Breast epithelium (tissue), 4 donors: ENCODE measurements around the gene PLXNA2. TPM values are rescaled to one million over a fixed set of nuclear protein-coding genes. Genes with fewer than 3 reads are reported as not detected.

Experiments
- DNase-seq, 2 donors: peaks; one replicate each; pipeline ENCODE4 v3.0.0-alpha.2; 2019; ENCODE audit warnings: low spot score in 2 of 2
- H3K27ac ChIP-seq, 2 donors: fragments of 200-600 bp; sonication (generic) in 1 of 2; one replicate each; pipeline ENCODE4 v1.5.1; 2016 to 2019; ENCODE audit warnings: mild to moderate bottlenecking in 1 of 2
- H3K27me3 ChIP-seq, 2 donors: fragments of 200-600 bp; sonication (generic) in 1 of 2; one replicate each; pipeline versions ENCODE4 v1.5.1 to v1.6.0; 2017 to 2019; ENCODE audit warnings: control low read depth in 1 of 2, mild to moderate bottlenecking in 1 of 2
- H3K36me3 ChIP-seq: fragments of 200-600 bp; one replicate; pipeline ENCODE4 v1.5.1; 2019
- H3K4me1 ChIP-seq, 2 donors: fragments of 200-600 bp; sonication (generic); one replicate each; pipeline ENCODE4 v1.5.1; 2016 to 2019; ENCODE audit warnings: control low read depth in 1 of 2
- H3K4me3 ChIP-seq, 3 donors: fragments of 200-600 bp; sonication (generic); 1 replicate in 2 of 3; 2 replicates in 1 of 3; pipeline ENCODE4 v1.5.1; 2016 to 2019; ENCODE audit warnings: mild to moderate bottlenecking in 3 of 3, moderate library complexity in 2 of 3
- H3K9me3 ChIP-seq, 2 donors: fragments of 200-600 bp; sonication (generic) in 1 of 2; one replicate each; pipeline ENCODE4 v1.5.1; 2016 to 2019; ENCODE audit warnings: control low read depth in 1 of 2
- CTCF ChIP-seq, 3 donors: fragments of 450-650 bp; IDR thresholded peaks; one replicate each; pipeline ENCODE4 v1.5.1; 2016 to 2017; ENCODE audit warnings: antibody characterized with exemption in 3 of 3, mild to moderate bottlenecking in 3 of 3, moderate library complexity in 3 of 3
- POLR2A ChIP-seq: fragments of 450-650 bp; IDR thresholded peaks from one replicate; pipeline ENCODE4 v1.6.1; 2016; ENCODE audit warnings: antibody characterized with exemption, mild to moderate bottlenecking, moderate library complexity
- POLR2AphosphoS5 ChIP-seq, 3 donors: sonication (generic); formaldehyde crosslinking; IDR thresholded peaks; one replicate each; pipeline ENCODE4 v1.6.1; 2017; ENCODE audit warnings: antibody characterized with exemption in 3 of 3
- intact Hi-C: fragments of 100-400 bp; cut with DNase I; formaldehyde crosslinking; loops from one replicate; pipeline ENCODE4 v1.15.1; 2023; ENCODE audit warnings: low total_unique reads
- total RNA-seq, 3 donors: library from RNA; depleted of rRNA; stranded (reverse); fragments of >200 nt; gene quantifications; one replicate each; pipeline ENCODE4 v1.1.0, GENCODE V29; 2016

PLXNA2 gene
- total RNA-seq, 3 donors from 2014 or later, result 11.3 to 18.2 (median 11.5) TPM

GRCh38 chr1:208150833-208151458 is 93.2 kb downstream of the PLXNA2 start:
- intact Hi-C loops, result no loop called here
- DNase-seq, result no peak
- H3K9me3 ChIP-seq, result no peaks in the 10 kb centered on the region
- H3K36me3 ChIP-seq, result no peaks in the 10 kb centered on the region
- TF ChIP-seq POLR2AphosphoS5 (IDR thresholded peaks at IDR 0.05) (no peak), POLR2A (no peak), CTCF (IDR thresholded peaks at IDR 0.05) (no peak)
- H3K4me1 ChIP-seq, result no peaks in the 10 kb centered on the region
- no peak overlapping the region for H3K27ac ChIP-seq
- no peaks in the 10 kb centered on the region for H3K27me3 ChIP-seq
- H3K4me3 ChIP-seq, result no peak overlapping the region

- no peaks in the 10 kb centered on the region for H3K36me3 ChIP-seq
- no peaks in the 10 kb centered on the region for H3K4me1 ChIP-seq
- intact Hi-C loops, result no loop called here
- TF ChIP-seq POLR2AphosphoS5 (IDR thresholded peaks at IDR 0.05) (no peak), POLR2A (no peak), CTCF (IDR thresholded peaks at IDR 0.05) (no peak)
- no peak overlapping the region for H3K27ac ChIP-seq
- no peak for DNase-seq
- no peaks in the 10 kb centered on the region for H3K9me3 ChIP-seq
- no peak overlapping the region for H3K4me3 ChIP-seq
- H3K27me3 ChIP-seq, result no peaks in the 10 kb centered on the region
These were observed 94.2 kb downstream of the PLXNA2 start for GRCh38 chr1:208149776-208150514.

- H3K27ac ChIP-seq, result no peak overlapping the region
- H3K4me3 ChIP-seq, result no peak overlapping the region
- no peaks in the 10 kb centered on the region for H3K4me1 ChIP-seq
- TF ChIP-seq POLR2A, result no peak
- no peak for TF ChIP-seq CTCF (IDR thresholded peaks at IDR 0.05)
- TF ChIP-seq POLR2AphosphoS5 (IDR thresholded peaks at IDR 0.05), result no peak
- H3K27me3 ChIP-seq, result no peaks in the 10 kb centered on the region
- no peaks in the 10 kb centered on the region for H3K36me3 ChIP-seq
- no peak for DNase-seq
- intact Hi-C loops, result no loop called here
- no peaks in the 10 kb centered on the region for H3K9me3 ChIP-seq
These were observed 95.0 kb downstream of the PLXNA2 start for GRCh38 chr1:208149213-208149612.

- DNase-seq, result no peak
- Histone ChIP-seq H3K36me3 (no peaks in the 10 kb centered on the region), H3K27ac (no peak overlapping the region), H3K9me3 (no peaks in the 10 kb centered on the region), H3K4me1 (no peaks in the 10 kb centered on the region), H3K4me3 (no peak overlapping the region), H3K27me3 (no peaks in the 10 kb centered on the region)
- intact Hi-C loops, result no loop called here
- no peak for TF ChIP-seq POLR2AphosphoS5 (IDR thresholded peaks at IDR 0.05)
- no peak for TF ChIP-seq POLR2A
- TF ChIP-seq CTCF (IDR thresholded peaks at IDR 0.05), result no peak
These were observed 95.8 kb downstream of the PLXNA2 start for GRCh38 chr1:208148380-208148779.

- H3K36me3 ChIP-seq, result no peaks in the 10 kb centered on the region
- no peak overlapping the region for H3K27ac ChIP-seq
- H3K4me3 ChIP-seq, result no peak overlapping the region
- TF ChIP-seq CTCF (IDR thresholded peaks at IDR 0.05), result no peak
- no peak for TF ChIP-seq POLR2AphosphoS5 (IDR thresholded peaks at IDR 0.05)
- TF ChIP-seq POLR2A, result no peak
- H3K9me3 ChIP-seq, result no peaks in the 10 kb centered on the region
- no peak for DNase-seq
- H3K4me1 ChIP-seq, result no peaks in the 10 kb centered on the region
- H3K27me3 ChIP-seq, result no peaks in the 10 kb centered on the region
- intact Hi-C loops, result no loop called here
These were observed 97.5 kb downstream of the PLXNA2 start for GRCh38 chr1:208146650-208147049.
